ENCODE data around the gene RHBG. TPM values are rescaled to one million over a fixed set of nuclear protein-coding genes. Genes with fewer than 3 reads are reported as not detected.

RHBG gene
- total and polyA plus RNA-seq, 2 donors (not counting 3 experiments of a cell fraction or from before 2014, with no cell fraction given): not detected

GRCh38 chr1:156430303-156430702 lies 61.3 kb downstream of the RHBG start:
- no peak overlapping the region for H3K9ac ChIP-seq (replicated peaks; ENCODE audit: extremely low read depth, insufficient read depth, low read length)
- DNase-seq (ENCODE audit: low read depth, low spot score) (no peak), FAIRE-seq (no peak)
- intact Hi-C loops (cut with micrococcal nuclease) (no loop called here), dilution Hi-C loops (cut with MboI; ENCODE audit: extremely low pct_ligation_motif_present, low sequenced_read_pairs) (no loop called here)
- ChIA-PET CTCF (interaction anchor here (0.9 to 8.0 kb wide), 6 partner anchors 9 to 71 kb away, joined by 3 to 111 read pairs (median 4); no protein-coding TSS in a partner anchor), POLR2A (no interaction called here)
- no peaks in the 10 kb centered on the region for H3K4me1 ChIP-seq (ENCODE audit: control insufficient read depth, extremely low read depth, insufficient read depth, low read length)
- H3K36me3 ChIP-seq (ENCODE audit: control insufficient read depth in 2 of 2, extremely low read depth in 1 of 2, insufficient read depth in 2 of 2, low read length in 2 of 2): no peaks in the 10 kb centered on the region
- H3K27me3 ChIP-seq (ENCODE audit: control insufficient read depth in 2 of 2, insufficient read depth in 2 of 2, low read length in 2 of 2): peaks cover 88 to 90% of the 10 kb centered on the region in 2 experiments
- no peak overlapping the region for H3K27ac ChIP-seq (ENCODE audit: insufficient read depth, low read depth, low read length)
- no TSS peak for BruUV-seq (replicated peaks)
- TF ChIP-seq FOS (IDR thresholded peaks at IDR 0.05; ENCODE audit: borderline replicate concordance, insufficient read depth, low read length) (no peak), EZH2 (IDR thresholded peaks at IDR 0.05; ENCODE audit: borderline replicate concordance, low read depth, low read length, severe bottlenecking) (no peak), POLR2AphosphoS5 (IDR thresholded peaks at IDR 0.05; ENCODE audit: insufficient read depth, low read depth, low read length) (no peak), MYC (IDR thresholded peaks at IDR 0.05; ENCODE audit: low read depth, low read length) (no peak), CTCF (IDR thresholded peaks at IDR 0.05; ENCODE audit: extremely low read depth in 1 of 2, insufficient read depth in 1 of 2, low read depth in 1 of 2, low read length in 2 of 2) (no peak), JUN (IDR thresholded peaks at IDR 0.05; ENCODE audit: borderline replicate concordance, insufficient read depth, insufficient read length, low read depth) (no peak), MAX (IDR thresholded peaks at IDR 0.05; ENCODE audit: insufficient read depth, insufficient read length) (no peak), POLR2A (IDR thresholded peaks at IDR 0.05; ENCODE audit: low read depth, low read length) (no peak), GATA2 (IDR thresholded peaks at IDR 0.05; ENCODE audit: insufficient read depth, insufficient read length, low read depth, low read length) (no peak)
- no peaks in the 10 kb centered on the region for H3K9me1 ChIP-seq (replicated peaks; ENCODE audit: control insufficient read depth, extremely low read depth, insufficient read depth, low read length)
- no peak overlapping the region for H3K4me3 ChIP-seq (replicated peaks in 1 of 3; ENCODE audit: insufficient read depth in 1 of 3, low read depth in 1 of 3, low read length in 3 of 3)
- H3K79me2 ChIP-seq (ENCODE audit: control insufficient read depth, insufficient read depth, low read length): no peaks in the 10 kb centered on the region
- no peak overlapping the region for H3K4me2 ChIP-seq (ENCODE audit: insufficient read depth, low read length)
- no peaks in the 10 kb centered on the region for H4K20me1 ChIP-seq (replicated peaks; ENCODE audit: control insufficient read depth, extremely low read depth, insufficient read depth, low read length)
- no peak overlapping the region for H2AFZ ChIP-seq (ENCODE audit: low read depth, low read length)
- H3K9me3 ChIP-seq (replicated peaks; ENCODE audit: control insufficient read depth, insufficient read depth, low read length): no peaks in the 10 kb centered on the region

Data from endothelial cell of umbilical vein (primary cell).